Sigmoid colon (tissue), 7 donors: ENCODE data around the gene PIK3R6. TPM values are rescaled to one million over a fixed set of nuclear protein-coding genes. Genes with fewer than 3 reads are reported as not detected.

Experiments
- DNase-seq: peaks from one replicate; pipeline ENCODE4 v3.0.0-alpha.2; 2019
- H3K27ac ChIP-seq, 4 donors: fragments of 200-600 bp; sonication (generic); one replicate each; pipeline ENCODE4 v1.5.1; 2016 to 2019; ENCODE audit warnings: mild to moderate bottlenecking in 1 of 4
- H3K27me3 ChIP-seq, 3 donors: fragments of 200-600 bp; sonication (generic); one replicate each; pipeline ENCODE4 v1.5.1; 2019; ENCODE audit warnings: mild to moderate bottlenecking in 1 of 3
- H3K36me3 ChIP-seq, 4 donors: fragments of 200-600 bp; sonication (generic); one replicate each; pipeline ENCODE4 v1.5.1; 2016 to 2019
- H3K4me1 ChIP-seq, 4 donors: fragments of 200-600 bp; sonication (generic); one replicate each; pipeline ENCODE4 v1.5.1; 2017 to 2019
- H3K4me3 ChIP-seq, 4 donors: fragments of 200-600 bp; sonication (generic); one replicate each; pipeline ENCODE4 v1.5.1; 2017 to 2019; ENCODE audit warnings: mild to moderate bottlenecking in 2 of 4, moderate library complexity in 1 of 4
- H3K9me3 ChIP-seq, 4 donors: fragments of 200-600 bp in 3 of 4; sonication (generic) in 3 of 4; one replicate each; pipeline versions ENCODE4 v1.5.1 to v1.6.1; 2013 to 2019
- CTCF ChIP-seq, 4 experiments: fragments of 450-650 bp in 3 of 4; fragments of 200-600 bp in 1 of 4; IDR thresholded peaks; one replicate each; pipeline ENCODE4 v1.5.1; 2016 to 2019; ENCODE audit warnings: antibody characterized with exemption in 4 of 4, mild to moderate bottlenecking in 3 of 4, moderate library complexity in 2 of 4
- EP300 ChIP-seq, 4 donors: sonication (generic); formaldehyde crosslinking; IDR thresholded peaks; one replicate each; pipeline ENCODE4 v1.6.1; 2017; ENCODE audit warnings: antibody characterized with exemption in 4 of 4
- POLR2A ChIP-seq, 2 donors: fragments of 450-650 bp; IDR thresholded peaks; one replicate each; pipeline ENCODE4 v1.6.1; 2016; ENCODE audit warnings: antibody characterized with exemption in 2 of 2, mild to moderate bottlenecking in 2 of 2, moderate library complexity in 2 of 2
- POLR2AphosphoS5 ChIP-seq, 4 donors: sonication (generic); formaldehyde crosslinking; IDR thresholded peaks; one replicate each; pipeline ENCODE4 v1.6.1; 2017; ENCODE audit warnings: antibody characterized with exemption in 4 of 4
- WGBS, 2 donors: extraction: QIAGEN DNeasy Blood & Tissue Kit; methylation state at CpG; one replicate each; pipeline ENCODE4 v1.1.7; 2013; 5-methylcytosine and 5-hydroxymethylcytosine counted together
- intact Hi-C: fragments of 100-400 bp; cut with DNase I; formaldehyde crosslinking; loops from one replicate; pipeline ENCODE4 v1.15.1; 2023
- polyA plus RNA-seq, 3 donors: library from polyadenylated mRNA; stranded (reverse); fragments of 200-250 nt; gene quantifications; one replicate each; pipeline ENCODE4 v1.2.3, GENCODE V29; 2013
- total RNA-seq, 4 donors: library from RNA; depleted of rRNA; stranded (reverse); fragments of >200 nt; gene quantifications; one replicate each; pipeline ENCODE4 v1.1.0, GENCODE V29; 2016
- donor health status: healthy with polysubstance abuse.
- donor health status: Bipolar disorder and iron deficiency.
- donor health status: healthy.

PIK3R6 gene
- total and polyA plus RNA-seq, 7 donors = 0.54 to 1.2 (median 0.77) TPM; not detected in 2

- Histone ChIP-seq H3K9me3 (no peaks in the 10 kb centered on the region), H3K27ac (no peak overlapping the region), H3K27me3 (no peaks in the 10 kb centered on the region), H3K4me3 (no peak overlapping the region), H3K36me3 (no peaks in the 10 kb centered on the region), H3K4me1 (no peaks in the 10 kb centered on the region)
- intact Hi-C loops = no loop called here
- 77 to 86% methylated on average over 9 of the region's 9 CpGs for WGBS, 2 donors
- TF ChIP-seq POLR2AphosphoS5 (IDR thresholded peaks at IDR 0.05) (no peak), EP300 (IDR thresholded peaks at IDR 0.05) (no peak)
- DNase-seq = no peak
Measured at GRCh38 chr17:8862213-8863056, 5.0 kb downstream of the PIK3R6 start.

- no peaks in the 10 kb centered on the region for H3K4me1 ChIP-seq
- intact Hi-C loops = no loop called here
- no peak overlapping the region for H3K27ac ChIP-seq
- DNase-seq = no peak
- no peak overlapping the region for H3K4me3 ChIP-seq
- H3K27me3 ChIP-seq = no peaks in the 10 kb centered on the region
- WGBS, 2 donors = 76 to 79% methylated on average over 7 of the region's 7 CpGs
- TF ChIP-seq POLR2A (IDR thresholded peaks at IDR 0.05) (no peak), POLR2AphosphoS5 (IDR thresholded peaks at IDR 0.05) (no peak), EP300 (IDR thresholded peaks at IDR 0.05) (no peak), CTCF (IDR thresholded peaks at IDR 0.05) (no peak)
- no peaks in the 10 kb centered on the region for H3K9me3 ChIP-seq
- no peaks in the 10 kb centered on the region for H3K36me3 ChIP-seq
Measured at GRCh38 chr17:8861495-8862181, 5.8 kb downstream of the PIK3R6 start.

GRCh38 chr17:8859804-8860430 is 7.6 kb downstream of the PIK3R6 start:
- no peak for DNase-seq
- no peaks in the 10 kb centered on the region for H3K27me3 ChIP-seq
- no peak overlapping the region for H3K4me3 ChIP-seq
- no peaks in the 10 kb centered on the region for H3K36me3 ChIP-seq
- no peaks in the 10 kb centered on the region for H3K4me1 ChIP-seq
- intact Hi-C loops = no loop called here
- H3K27ac ChIP-seq = no peak overlapping the region
- 90% methylated on average over 14 of the region's 14 CpGs for WGBS, 2 donors
- TF ChIP-seq CTCF (IDR thresholded peaks at IDR 0.05) = no peak
- TF ChIP-seq POLR2A (IDR thresholded peaks at IDR 0.05) = no peak
- TF ChIP-seq EP300 (IDR thresholded peaks at IDR 0.05) = no peak
- TF ChIP-seq POLR2AphosphoS5 (IDR thresholded peaks at IDR 0.05) = no peak
- H3K9me3 ChIP-seq = no peaks in the 10 kb centered on the region

GRCh38 chr17:8859027-8859803 is 8.3 kb downstream of the PIK3R6 start:
- H3K9me3 ChIP-seq = no peaks in the 10 kb centered on the region
- no peak overlapping the region for H3K27ac ChIP-seq
- H3K27me3 ChIP-seq = no peaks in the 10 kb centered on the region
- H3K36me3 ChIP-seq = no peaks in the 10 kb centered on the region
- no peak overlapping the region for H3K4me3 ChIP-seq
- TF ChIP-seq POLR2AphosphoS5 (IDR thresholded peaks at IDR 0.05) (no peak), POLR2A (IDR thresholded peaks at IDR 0.05) (no peak), CTCF (IDR thresholded peaks at IDR 0.05) (no peak), EP300 (IDR thresholded peaks at IDR 0.05) (no peak)
- no peaks in the 10 kb centered on the region for H3K4me1 ChIP-seq
- intact Hi-C loops = no loop called here
- no peak for DNase-seq
- 80 to 84% methylated on average over 11 of the region's 11 CpGs for WGBS, 2 donors
